ENCODE data around the gene GAB1. TPM values are rescaled to one million over a fixed set of nuclear protein-coding genes. Genes with fewer than 3 reads are reported as not detected.

GAB1 gene
- total RNA-seq, 1 donor from 2014 or later: 29.7 TPM

DNA sequence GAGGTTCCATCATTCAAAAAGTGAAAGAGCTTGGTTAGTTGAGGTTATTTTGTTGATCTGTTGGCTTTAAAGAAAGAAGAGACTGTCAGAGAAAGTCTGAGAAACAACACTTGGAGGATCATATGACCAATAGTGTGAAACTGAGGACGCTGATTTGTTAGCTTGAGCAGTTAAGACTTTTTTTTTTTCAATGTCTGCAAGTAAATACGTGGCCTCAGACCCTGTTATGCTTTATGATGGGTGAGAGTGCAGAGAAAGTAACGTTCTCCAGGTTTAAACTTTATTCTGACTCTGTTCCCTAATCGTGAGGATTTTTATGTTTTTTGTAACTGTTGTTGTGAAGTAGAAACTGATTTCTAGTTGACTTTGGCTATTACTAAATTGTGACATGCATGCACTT lies 45.9 kb downstream of the GAB1 start:
- Mint-ChIP-seq H3K4me1 (ENCODE audit: low read depth, unreplicated experiment) (peaks cover 61% of the 10 kb centered on the region), H3K36me3 (ENCODE audit: unreplicated experiment) (no peaks in the 10 kb centered on the region), H3K27ac (ENCODE audit: unreplicated experiment) (no peak overlapping the region), H3K9me3 (ENCODE audit: unreplicated experiment) (no peaks in the 10 kb centered on the region), H3K4me3 (ENCODE audit: unreplicated experiment) (no peak overlapping the region), H3K27me3 (ENCODE audit: unreplicated experiment) (peaks cover 6% of the 10 kb centered on the region)
- TF ChIP-seq, protein P1, sequence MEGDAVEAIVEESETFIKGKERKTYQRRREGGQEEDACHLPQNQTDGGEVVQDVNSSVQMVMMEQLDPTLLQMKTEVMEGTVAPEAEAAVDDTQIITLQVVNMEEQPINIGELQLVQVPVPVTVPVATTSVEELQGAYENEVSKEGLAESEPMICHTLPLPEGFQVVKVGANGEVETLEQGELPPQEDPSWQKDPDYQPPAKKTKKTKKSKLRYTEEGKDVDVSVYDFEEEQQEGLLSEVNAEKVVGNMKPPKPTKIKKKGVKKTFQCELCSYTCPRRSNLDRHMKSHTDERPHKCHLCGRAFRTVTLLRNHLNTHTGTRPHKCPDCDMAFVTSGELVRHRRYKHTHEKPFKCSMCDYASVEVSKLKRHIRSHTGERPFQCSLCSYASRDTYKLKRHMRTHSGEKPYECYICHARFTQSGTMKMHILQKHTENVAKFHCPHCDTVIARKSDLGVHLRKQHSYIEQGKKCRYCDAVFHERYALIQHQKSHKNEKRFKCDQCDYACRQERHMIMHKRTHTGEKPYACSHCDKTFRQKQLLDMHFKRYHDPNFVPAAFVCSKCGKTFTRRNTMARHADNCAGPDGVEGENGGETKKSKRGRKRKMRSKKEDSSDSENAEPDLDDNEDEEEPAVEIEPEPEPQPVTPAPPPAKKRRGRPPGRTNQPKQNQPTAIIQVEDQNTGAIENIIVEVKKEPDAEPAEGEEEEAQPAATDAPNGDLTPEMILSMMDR (IDR thresholded peaks at IDR 0.05; ENCODE audit: partially characterized antibody, unreplicated experiment): no peak
- no peak for DNase-seq

DNA sequence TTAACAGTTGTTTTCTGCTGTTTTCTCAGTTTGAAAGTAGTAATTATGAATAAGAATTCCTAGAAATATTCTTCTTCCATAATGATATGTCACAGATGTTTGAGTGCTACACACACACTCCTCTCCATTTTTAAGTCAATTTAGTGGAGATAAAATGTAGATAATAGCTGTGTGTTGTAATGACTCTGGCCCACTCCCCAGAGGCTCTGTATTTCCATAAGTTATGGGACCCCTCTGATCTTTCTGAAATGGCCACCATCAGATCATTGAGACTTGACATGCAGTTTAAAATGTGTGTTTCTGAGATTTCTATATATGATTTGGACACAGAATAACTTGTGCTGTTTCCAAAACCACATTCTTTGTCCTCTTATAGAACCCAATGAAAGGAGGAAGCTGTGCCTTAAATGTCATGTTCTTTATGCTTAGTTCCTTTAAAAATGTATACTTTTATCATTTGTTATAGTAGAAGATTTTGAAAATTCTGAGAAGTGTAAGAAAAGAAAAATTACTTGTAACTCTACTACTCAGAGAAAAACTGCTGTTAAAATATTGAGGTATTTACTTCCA lies 46.4 kb downstream of the GAB1 start:
- Mint-ChIP-seq H3K27ac (ENCODE audit: unreplicated experiment) (no peak overlapping the region), H3K4me3 (ENCODE audit: unreplicated experiment) (peak overlapping the region; percentile 71), H3K4me1 (ENCODE audit: low read depth, unreplicated experiment) (peaks cover 60% of the 10 kb centered on the region), H3K36me3 (ENCODE audit: unreplicated experiment) (no peaks in the 10 kb centered on the region), H3K27me3 (ENCODE audit: unreplicated experiment) (peaks cover 6% of the 10 kb centered on the region), H3K9me3 (ENCODE audit: unreplicated experiment) (no peaks in the 10 kb centered on the region)
- TF ChIP-seq, protein P1 (IDR thresholded peaks at IDR 0.05; ENCODE audit: partially characterized antibody, unreplicated experiment): no peak
- DNase-seq: no peak

DNA sequence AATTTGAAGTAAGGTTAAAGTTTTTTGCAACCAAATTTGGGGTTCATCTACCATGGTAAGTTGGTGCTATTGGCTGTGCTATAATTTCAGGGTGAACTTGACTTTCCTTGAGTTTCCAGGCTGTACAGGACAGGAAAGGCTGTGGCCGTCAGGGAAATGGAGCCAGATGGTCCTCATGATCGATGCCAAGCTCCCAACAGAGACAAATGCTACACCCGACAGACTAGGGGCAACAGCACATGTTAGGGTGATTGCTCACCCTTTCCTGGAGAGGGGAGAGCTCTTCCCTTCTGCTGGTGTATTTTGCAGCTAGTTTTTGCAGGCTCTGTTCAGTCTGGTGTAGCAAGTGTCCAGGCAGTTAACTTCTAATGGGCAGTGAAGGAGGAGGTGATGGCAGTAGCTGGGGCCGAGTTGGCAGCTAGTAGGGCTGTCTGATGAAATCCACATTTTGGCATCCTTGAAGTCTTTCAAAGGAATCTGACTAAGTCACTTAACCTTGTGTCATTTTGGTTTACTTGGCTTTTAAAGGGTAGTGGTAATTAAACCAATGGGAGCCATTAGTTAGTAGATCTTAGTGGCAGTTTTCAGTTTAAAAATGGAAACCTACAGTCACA lies 47.8 kb downstream of the GAB1 start:
- H3K4me1 Mint-ChIP-seq (ENCODE audit: low read depth, unreplicated experiment): peaks cover 49% of the 10 kb centered on the region
- TF ChIP-seq, protein P1 (IDR thresholded peaks at IDR 0.05; ENCODE audit: partially characterized antibody, unreplicated experiment): no peak
- no peak for DNase-seq
- H3K27me3 Mint-ChIP-seq (ENCODE audit: unreplicated experiment): peaks cover 3% of the 10 kb centered on the region
- H3K36me3 Mint-ChIP-seq (ENCODE audit: unreplicated experiment): no peaks in the 10 kb centered on the region
- peak overlapping the region; percentile 79 for H3K4me3 Mint-ChIP-seq (ENCODE audit: unreplicated experiment)
- H3K27ac Mint-ChIP-seq (ENCODE audit: unreplicated experiment): peak overlapping the region; percentile 96
- peaks cover 2% of the 10 kb centered on the region for H3K9me3 Mint-ChIP-seq (ENCODE audit: unreplicated experiment)

DNA sequence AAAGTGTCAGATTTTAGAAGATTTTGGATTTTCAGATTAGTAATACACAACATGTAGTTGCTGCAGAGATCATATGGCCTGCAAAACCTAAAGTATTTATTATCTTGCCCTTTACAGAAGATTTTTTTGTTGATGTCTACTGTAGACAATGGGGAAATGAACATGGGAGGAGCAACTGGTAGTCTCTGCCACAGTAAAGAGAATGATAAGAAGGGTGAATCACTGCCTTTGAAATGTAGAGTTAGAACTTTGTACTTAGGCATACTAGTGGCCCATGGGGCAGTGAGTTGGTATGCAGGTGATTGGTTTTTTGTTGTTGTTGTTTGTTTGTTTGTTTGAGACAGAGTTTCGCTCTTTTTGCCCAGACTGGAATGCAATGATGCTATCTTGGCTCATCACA lies 50.1 kb downstream of the GAB1 start:
- Mint-ChIP-seq H3K27ac (ENCODE audit: unreplicated experiment) (peak overlapping the region; percentile 6), H3K4me3 (ENCODE audit: unreplicated experiment) (no peak overlapping the region), H3K36me3 (ENCODE audit: unreplicated experiment) (no peaks in the 10 kb centered on the region), H3K9me3 (ENCODE audit: unreplicated experiment) (peaks cover 2% of the 10 kb centered on the region), H3K4me1 (ENCODE audit: low read depth, unreplicated experiment) (peaks cover 52% of the 10 kb centered on the region), H3K27me3 (ENCODE audit: unreplicated experiment) (peaks cover 3% of the 10 kb centered on the region)
- TF ChIP-seq, protein P1 (IDR thresholded peaks at IDR 0.05; ENCODE audit: partially characterized antibody, unreplicated experiment): no peak
- DNase-seq: no peak

DNA sequence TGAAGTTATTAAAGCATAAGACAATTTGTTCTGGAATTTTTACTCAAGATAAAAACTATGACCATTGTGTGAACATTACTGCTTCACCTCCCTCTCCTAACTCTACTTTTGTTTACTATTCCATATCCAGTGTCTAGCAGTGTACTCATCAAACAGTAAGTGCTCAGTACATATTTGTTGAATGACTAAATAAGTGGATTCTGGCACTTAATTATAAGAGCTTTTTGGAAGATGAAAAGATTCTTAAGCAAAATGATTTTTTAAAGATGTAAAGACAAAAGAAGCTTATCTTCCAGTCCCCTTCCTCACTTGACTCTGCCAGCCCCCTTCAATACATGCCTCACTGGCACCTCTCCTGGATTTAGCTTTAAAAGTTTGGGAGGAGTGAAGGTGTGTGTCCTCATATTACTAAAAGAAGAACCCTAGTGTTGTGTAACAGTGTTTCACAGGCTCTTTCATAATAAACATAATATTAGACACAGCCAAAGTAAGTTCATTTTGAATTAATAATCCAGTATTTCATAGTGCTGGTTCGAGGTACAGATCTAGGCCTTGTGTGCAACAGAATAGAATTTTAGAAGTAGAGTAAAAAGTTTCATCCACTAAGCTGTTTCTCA lies 53.0 kb downstream of the GAB1 start:
- TF ChIP-seq, protein P1 (IDR thresholded peaks at IDR 0.05; ENCODE audit: partially characterized antibody, unreplicated experiment): no peak

More for the DNA sequence above, 53.0 kb downstream of the GAB1 start:
- Mint-ChIP-seq H3K27me3 (ENCODE audit: unreplicated experiment) (peaks cover 2% of the 10 kb centered on the region), H3K4me1 (ENCODE audit: low read depth, unreplicated experiment) (peaks cover 48% of the 10 kb centered on the region), H3K9me3 (ENCODE audit: unreplicated experiment) (peaks cover 4% of the 10 kb centered on the region), H3K27ac (ENCODE audit: unreplicated experiment) (no peak overlapping the region), H3K36me3 (ENCODE audit: unreplicated experiment) (no peaks in the 10 kb centered on the region), H3K4me3 (ENCODE audit: unreplicated experiment) (no peak overlapping the region)
- DNase-seq: no peak

Data from glutamatergic neuron (in vitro differentiated cells).